ENCODE results near the gene CD2AP. TPM values are rescaled to one million over a fixed set of nuclear protein-coding genes. Genes with fewer than 3 reads are reported as not detected.

Gene CD2AP
- total RNA-seq, 1 experiment from 2014 or later: 20.6 TPM

DNA sequence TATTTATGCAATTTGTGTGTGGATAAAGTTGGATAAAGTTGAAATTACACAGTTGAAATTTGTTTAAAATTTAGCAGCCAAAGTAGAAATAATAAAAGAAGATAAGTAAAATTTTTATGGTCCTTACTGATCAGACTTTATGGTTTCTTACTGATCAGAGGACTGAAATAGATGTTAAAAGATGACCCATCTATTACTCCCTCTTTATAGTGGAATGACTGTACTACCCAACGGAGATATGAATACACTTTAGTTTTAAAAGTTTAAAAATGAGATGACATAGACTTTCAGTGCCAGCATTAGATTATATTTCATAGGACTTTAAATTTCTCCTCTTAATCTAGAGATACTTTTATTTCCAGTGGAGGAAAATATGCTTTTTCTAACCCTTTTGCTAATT, 121.9 kb downstream of the CD2AP start:
- no peaks in the 10 kb centered on the region for H3K9me3 ChIP-seq (ENCODE audit: low read depth, low read length, poor library complexity, severe bottlenecking)
- ChIA-PET CTCF (no interaction called here), POLR2A (ENCODE audit: low non-redundant PET) (no interaction called here)
- H3K36me3 ChIP-seq (ENCODE audit: insufficient read depth, low read length, poor library complexity, severe bottlenecking): no peaks in the 10 kb centered on the region
- DNase-seq (ENCODE audit: low spot score): no peak
- intact Hi-C loops (cut with micrococcal nuclease; ENCODE audit: unreplicated experiment): no loop called here
- H3K27me3 ChIP-seq (replicated peaks; ENCODE audit: insufficient read depth, low read depth, low read length, poor library complexity): no peaks in the 10 kb centered on the region
- H3K27ac ChIP-seq (ENCODE audit: low read depth, low read length, poor library complexity, severe bottlenecking): no peak overlapping the region
- no peak overlapping the region for H3K4me3 ChIP-seq (ENCODE audit: low read depth, low read length, poor library complexity, severe bottlenecking)
- TF ChIP-seq, protein P1, sequence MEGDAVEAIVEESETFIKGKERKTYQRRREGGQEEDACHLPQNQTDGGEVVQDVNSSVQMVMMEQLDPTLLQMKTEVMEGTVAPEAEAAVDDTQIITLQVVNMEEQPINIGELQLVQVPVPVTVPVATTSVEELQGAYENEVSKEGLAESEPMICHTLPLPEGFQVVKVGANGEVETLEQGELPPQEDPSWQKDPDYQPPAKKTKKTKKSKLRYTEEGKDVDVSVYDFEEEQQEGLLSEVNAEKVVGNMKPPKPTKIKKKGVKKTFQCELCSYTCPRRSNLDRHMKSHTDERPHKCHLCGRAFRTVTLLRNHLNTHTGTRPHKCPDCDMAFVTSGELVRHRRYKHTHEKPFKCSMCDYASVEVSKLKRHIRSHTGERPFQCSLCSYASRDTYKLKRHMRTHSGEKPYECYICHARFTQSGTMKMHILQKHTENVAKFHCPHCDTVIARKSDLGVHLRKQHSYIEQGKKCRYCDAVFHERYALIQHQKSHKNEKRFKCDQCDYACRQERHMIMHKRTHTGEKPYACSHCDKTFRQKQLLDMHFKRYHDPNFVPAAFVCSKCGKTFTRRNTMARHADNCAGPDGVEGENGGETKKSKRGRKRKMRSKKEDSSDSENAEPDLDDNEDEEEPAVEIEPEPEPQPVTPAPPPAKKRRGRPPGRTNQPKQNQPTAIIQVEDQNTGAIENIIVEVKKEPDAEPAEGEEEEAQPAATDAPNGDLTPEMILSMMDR (conservative IDR thresholded peaks at IDR 0.05; ENCODE audit: low read depth, low read length): no peak
- TF ChIP-seq EZH2 (IDR thresholded peaks at IDR 0.05; ENCODE audit: borderline replicate concordance, low read depth, low read length, poor library complexity, severe bottlenecking): no peak
- H3K4me1 ChIP-seq (ENCODE audit: insufficient read depth, low read length, poor library complexity, severe bottlenecking): no peaks in the 10 kb centered on the region
- BruUV-seq (replicated peaks): no TSS peak

DNA sequence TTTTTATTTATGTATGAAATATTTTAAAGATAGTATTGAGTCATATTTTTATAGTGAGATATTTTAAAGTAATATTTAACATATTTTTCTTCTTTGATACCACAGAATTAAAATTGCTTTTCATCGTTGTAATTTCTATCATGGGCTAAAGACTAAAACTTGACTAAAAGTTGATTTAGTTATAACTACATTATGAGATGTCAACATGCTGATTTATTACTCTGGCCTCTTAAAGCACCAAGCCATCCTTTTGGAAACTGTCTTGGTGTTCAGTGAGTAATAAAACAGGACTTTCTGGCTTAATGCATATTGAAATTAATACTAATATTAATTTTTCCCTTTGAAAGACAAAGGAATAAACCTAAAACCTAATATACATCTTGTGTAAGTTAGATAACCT, 125.6 kb downstream of the CD2AP start:
- TF ChIP-seq, protein P1 (conservative IDR thresholded peaks at IDR 0.05; ENCODE audit: low read depth, low read length): no peak
- TF ChIP-seq EZH2 (IDR thresholded peaks at IDR 0.05; ENCODE audit: borderline replicate concordance, low read depth, low read length, poor library complexity, severe bottlenecking): no peak
- Histone ChIP-seq H3K36me3 (ENCODE audit: insufficient read depth, low read length, poor library complexity, severe bottlenecking) (peaks cover 5% of the 10 kb centered on the region), H3K27ac (ENCODE audit: low read depth, low read length, poor library complexity, severe bottlenecking) (no peak overlapping the region), H3K4me3 (ENCODE audit: low read depth, low read length, poor library complexity, severe bottlenecking) (no peak overlapping the region), H3K4me1 (ENCODE audit: insufficient read depth, low read length, poor library complexity, severe bottlenecking) (no peaks in the 10 kb centered on the region), H3K27me3 (replicated peaks; ENCODE audit: insufficient read depth, low read depth, low read length, poor library complexity) (no peaks in the 10 kb centered on the region), H3K9me3 (ENCODE audit: low read depth, low read length, poor library complexity, severe bottlenecking) (no peaks in the 10 kb centered on the region)
- BruUV-seq (replicated peaks): no TSS peak
- ChIA-PET CTCF (no interaction called here), POLR2A (ENCODE audit: low non-redundant PET) (no interaction called here)
- intact Hi-C loops (cut with micrococcal nuclease; ENCODE audit: unreplicated experiment): no loop called here
- DNase-seq (ENCODE audit: low spot score): no peak

DNA sequence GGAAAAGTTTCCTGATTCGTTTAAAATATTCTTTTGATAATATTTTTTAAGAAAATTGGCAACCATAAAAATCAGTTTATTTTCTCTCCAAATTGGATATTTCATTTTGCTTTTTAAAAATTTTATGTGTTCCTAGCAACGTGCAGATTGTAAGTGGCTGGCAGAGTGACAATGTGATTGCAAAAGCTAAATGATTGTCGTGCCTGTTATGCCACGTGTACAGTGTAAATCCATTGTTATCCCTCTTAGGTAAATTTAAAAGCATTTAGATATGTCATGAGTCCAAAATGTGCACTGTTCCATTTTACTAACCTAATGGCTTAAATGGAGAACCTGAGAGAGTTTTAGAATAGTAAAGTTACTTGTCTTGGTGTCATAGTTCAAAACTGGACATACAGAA, 126.4 kb downstream of the CD2AP start:
- no peak overlapping the region for H3K27ac ChIP-seq (ENCODE audit: low read depth, low read length, poor library complexity, severe bottlenecking)
- no peak overlapping the region for H3K4me3 ChIP-seq (ENCODE audit: low read depth, low read length, poor library complexity, severe bottlenecking)
- no peaks in the 10 kb centered on the region for H3K4me1 ChIP-seq (ENCODE audit: insufficient read depth, low read length, poor library complexity, severe bottlenecking)
- H3K9me3 ChIP-seq (ENCODE audit: low read depth, low read length, poor library complexity, severe bottlenecking): no peaks in the 10 kb centered on the region
- CTCF ChIA-PET: no interaction called here
- TF ChIP-seq EZH2 (IDR thresholded peaks at IDR 0.05; ENCODE audit: borderline replicate concordance, low read depth, low read length, poor library complexity, severe bottlenecking): no peak
- TF ChIP-seq, protein P1 (conservative IDR thresholded peaks at IDR 0.05; ENCODE audit: low read depth, low read length): no peak
- intact Hi-C loops (cut with micrococcal nuclease; ENCODE audit: unreplicated experiment): no loop called here
- POLR2A ChIA-PET (ENCODE audit: low non-redundant PET): no interaction called here
- H3K36me3 ChIP-seq (ENCODE audit: insufficient read depth, low read length, poor library complexity, severe bottlenecking): peaks cover 6% of the 10 kb centered on the region
- BruUV-seq (replicated peaks): no TSS peak
- H3K27me3 ChIP-seq (replicated peaks; ENCODE audit: insufficient read depth, low read depth, low read length, poor library complexity): no peaks in the 10 kb centered on the region
- DNase-seq (ENCODE audit: low spot score): no peak

Measured in A673 (cell line).